Fibroblast of pulmonary artery (primary cell): Measurements from ENCODE around the gene ACTR2.
"Not testable (repeated sequence)": the region's sequence is repeated elsewhere in the genome, so short reads cannot be mapped to it uniquely, and the experiment has no call there.

Experiments used
- DNase-seq: peaks from one replicate; pipeline ENCODE4 v3.0.0-alpha.2; 2010; ENCODE audit warnings: low read depth
- H3K4me3 ChIP-seq: replicated peaks from 2 replicates; pipeline ENCODE4 v1.5.1; 2011; ENCODE audit warnings: low read depth, mild to moderate bottlenecking, control low read depth, low read length, moderate library complexity
- TF ChIP-seq, protein P1 (sequence below): IDR thresholded peaks from 2 replicates; pipeline ENCODE4 v1.5.1; 2011; ENCODE audit warnings: mild to moderate bottlenecking, control low read depth, low read length, inconsistent platforms; ENCODE audit errors: missing control alignments

Gene ACTR2

DNA sequence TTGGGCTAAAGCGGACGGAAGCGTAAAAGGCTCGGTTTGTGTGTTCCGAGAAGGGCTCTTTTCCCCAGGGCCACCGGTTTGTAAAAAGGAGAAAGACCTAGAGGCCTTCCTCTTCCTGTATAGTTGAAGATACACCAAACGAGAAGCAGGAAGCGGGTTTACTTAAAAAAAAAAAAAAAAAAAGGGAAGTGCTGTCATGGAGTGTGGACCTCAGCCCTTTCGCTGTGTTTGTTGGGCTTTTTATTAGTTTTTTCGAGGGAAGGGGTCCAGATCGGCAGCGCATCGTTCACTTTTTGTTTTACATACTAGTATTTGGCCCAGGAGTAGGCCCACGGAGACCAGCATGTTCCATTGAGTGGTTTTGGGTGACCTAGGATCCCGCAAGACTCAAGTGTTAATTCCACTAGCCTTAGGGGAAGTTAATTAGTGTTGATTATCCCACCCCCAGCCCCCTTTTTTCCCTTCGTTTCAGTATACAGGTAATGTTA lies 676 bp downstream of the ACTR2 start:
- TF ChIP-seq, protein P1, sequence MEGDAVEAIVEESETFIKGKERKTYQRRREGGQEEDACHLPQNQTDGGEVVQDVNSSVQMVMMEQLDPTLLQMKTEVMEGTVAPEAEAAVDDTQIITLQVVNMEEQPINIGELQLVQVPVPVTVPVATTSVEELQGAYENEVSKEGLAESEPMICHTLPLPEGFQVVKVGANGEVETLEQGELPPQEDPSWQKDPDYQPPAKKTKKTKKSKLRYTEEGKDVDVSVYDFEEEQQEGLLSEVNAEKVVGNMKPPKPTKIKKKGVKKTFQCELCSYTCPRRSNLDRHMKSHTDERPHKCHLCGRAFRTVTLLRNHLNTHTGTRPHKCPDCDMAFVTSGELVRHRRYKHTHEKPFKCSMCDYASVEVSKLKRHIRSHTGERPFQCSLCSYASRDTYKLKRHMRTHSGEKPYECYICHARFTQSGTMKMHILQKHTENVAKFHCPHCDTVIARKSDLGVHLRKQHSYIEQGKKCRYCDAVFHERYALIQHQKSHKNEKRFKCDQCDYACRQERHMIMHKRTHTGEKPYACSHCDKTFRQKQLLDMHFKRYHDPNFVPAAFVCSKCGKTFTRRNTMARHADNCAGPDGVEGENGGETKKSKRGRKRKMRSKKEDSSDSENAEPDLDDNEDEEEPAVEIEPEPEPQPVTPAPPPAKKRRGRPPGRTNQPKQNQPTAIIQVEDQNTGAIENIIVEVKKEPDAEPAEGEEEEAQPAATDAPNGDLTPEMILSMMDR = no peak
- no peak for DNase-seq
- peak overlapping the region; percentile 86 for H3K4me3 ChIP-seq

DNA sequence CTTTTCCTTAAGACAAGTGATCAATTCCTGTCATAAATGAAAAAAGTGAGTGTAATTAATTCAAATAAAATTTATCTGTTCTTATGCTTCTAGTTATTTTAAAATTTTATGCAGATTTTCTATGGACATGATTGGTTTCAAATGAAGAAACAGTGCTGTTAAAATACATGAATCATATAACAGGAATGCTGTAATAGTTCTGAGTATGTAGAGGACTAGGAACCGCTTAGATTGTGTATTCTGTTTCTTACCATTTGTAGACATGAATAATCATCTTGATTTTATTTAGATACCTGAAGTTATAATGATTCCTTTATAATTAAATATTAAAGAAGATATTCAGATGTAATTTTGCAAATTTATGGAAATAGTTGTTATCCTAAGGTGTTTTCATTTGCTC lies 3.5 kb downstream of the ACTR2 start:
- no peak overlapping the region for H3K4me3 ChIP-seq
- peak; percentile 33 for DNase-seq
- TF ChIP-seq, protein P1 = no peak

DNA sequence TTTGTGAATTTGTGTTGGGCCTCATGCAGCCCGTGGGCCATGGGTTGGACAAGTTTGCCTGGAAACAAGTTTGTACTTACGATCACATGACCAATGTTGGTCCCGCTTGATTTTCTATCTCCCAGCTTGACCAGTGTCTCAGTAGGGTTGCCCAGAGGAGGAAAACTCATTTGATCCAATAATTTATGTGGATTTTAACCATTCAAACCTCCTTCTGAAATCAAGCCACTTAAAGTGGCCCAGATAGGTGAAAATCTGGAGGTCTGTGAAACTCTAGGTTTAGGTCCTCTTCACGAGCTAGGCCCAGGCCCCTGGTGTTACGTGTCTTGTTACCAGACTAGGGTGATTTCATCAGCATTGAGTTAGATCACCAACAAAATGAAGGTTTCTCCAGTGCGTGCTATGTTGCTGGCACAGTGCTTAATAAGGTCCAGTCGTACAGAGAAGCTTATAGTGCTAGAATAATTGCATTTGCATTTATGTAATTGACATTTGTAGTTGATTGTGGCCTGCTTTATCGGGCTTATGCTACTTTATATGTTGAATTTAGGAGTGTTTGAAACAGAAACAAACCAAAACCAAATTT lies 4.4 kb downstream of the ACTR2 start:
- H3K4me3 ChIP-seq = no peak overlapping the region
- TF ChIP-seq, protein P1 = no peak
- peak; percentile 26 for DNase-seq

DNA sequence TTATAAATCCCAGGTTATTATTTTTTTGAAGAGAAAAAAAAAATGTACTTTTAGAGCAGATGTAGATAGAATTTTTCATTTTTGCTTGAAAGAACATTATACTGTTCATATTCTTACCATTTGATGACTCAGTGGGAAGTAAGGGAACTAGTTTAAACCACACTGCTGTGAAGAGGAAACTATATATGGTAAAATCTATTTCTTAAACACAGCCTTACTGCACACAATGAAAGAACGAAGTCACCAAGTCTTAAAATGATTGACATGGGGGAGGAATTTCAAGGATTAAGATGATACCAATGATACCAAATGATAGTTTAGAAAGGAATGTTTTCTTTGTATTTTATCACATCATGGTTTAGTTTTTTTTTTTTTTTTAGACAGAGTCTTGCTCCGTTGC lies 5.0 kb downstream of the ACTR2 start:
- peak; percentile 62 for DNase-seq
- TF ChIP-seq, protein P1 = no peak
- no peak overlapping the region for H3K4me3 ChIP-seq

DNA sequence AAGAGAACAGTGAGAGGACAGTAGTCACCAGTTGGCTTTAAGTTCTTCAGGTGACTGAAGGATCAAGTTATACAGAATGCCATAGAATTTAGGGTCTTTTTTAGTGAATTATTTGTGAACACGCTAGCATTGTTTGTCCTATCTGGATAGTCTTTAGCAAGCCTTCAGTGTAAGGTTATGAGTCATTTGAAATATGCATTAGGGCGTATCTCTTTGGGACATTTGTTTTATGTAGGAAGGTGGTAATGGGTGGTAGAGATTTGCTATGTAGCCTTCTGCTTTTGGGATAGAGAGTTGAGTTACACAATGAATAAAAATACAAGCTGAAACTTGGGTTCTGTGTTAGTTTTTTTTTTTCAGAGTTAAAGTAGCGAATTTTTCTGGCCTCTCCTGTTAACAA lies 13.0 kb downstream of the ACTR2 start:
- H3K4me3 ChIP-seq = no peak overlapping the region
- TF ChIP-seq, protein P1 = no peak
- peak; percentile 29 for DNase-seq

DNA sequence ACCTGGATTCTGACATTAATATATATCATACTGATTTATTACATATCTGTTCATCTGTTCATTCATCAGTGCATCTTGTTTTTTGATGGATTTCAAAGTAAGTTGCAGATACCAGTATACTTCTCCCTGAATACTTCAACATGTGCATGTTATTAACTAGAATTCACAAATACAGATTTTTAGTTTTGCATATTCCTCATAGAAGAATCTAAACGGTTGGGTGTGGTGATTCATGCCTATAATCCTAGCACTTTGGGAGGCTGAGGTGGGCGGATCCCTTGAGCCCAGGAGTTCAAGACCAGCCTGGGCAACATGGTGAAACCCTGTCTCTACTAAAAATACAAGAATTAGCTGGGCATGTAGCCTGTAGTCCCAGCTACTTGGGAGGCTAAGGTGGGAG lies 16.8 kb downstream of the ACTR2 start:
- DNase-seq, H3K4me3 ChIP-seq: not testable (repeated sequence)

DNA sequence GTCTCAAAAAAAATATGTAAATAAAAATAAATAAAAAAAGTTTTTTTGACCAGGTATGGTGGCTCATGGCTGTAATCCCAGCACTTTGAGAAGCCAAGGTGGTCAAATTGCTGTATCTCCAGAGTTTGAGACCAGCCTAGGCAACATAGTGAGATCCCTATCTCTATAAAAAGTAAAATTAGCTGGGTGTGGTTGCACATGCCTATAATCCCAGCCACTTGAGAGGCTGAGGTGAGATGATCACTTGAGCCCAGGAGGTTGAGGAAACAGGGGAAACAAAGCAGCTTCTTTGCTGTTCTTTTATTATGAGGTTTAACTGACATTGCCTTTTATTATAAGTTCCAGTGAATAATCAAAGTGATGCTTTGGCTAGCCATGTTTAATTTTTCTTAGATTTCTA lies 25.0 kb downstream of the ACTR2 start:
- TF ChIP-seq, protein P1 = no peak
- H3K4me3 ChIP-seq = no peak overlapping the region
- DNase-seq = no peak

DNA sequence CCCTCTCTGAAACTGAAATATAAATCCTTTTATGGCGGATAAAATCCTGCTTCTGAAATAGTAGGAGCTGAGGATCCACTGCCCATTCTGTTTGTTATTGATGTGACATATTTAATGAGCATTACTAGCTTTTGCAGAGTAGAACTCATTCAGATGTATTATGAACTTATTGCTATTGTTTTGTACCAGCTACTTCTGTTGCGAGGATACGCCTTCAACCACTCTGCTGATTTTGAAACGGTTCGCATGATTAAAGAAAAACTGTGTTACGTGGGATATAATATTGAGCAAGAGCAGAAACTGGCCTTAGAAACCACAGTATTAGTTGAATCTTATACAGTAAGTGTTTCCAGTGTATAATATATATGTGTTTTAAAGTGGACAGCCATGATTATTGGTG lies 27.7 kb downstream of the ACTR2 start:
- H3K4me3 ChIP-seq = no peak overlapping the region
- TF ChIP-seq, protein P1 = no peak
- DNase-seq = no peak
